Smooth muscle cell of the brain vasculature (primary cell): ENCODE results near the gene FAM163A.

ENCODE experiments used
- DNase-seq: peaks from one replicate; pipeline ENCODE4 v3.0.0-alpha.2; 2012; ENCODE audit warnings: low read depth, low spot score

The FAM163A gene

DNA sequence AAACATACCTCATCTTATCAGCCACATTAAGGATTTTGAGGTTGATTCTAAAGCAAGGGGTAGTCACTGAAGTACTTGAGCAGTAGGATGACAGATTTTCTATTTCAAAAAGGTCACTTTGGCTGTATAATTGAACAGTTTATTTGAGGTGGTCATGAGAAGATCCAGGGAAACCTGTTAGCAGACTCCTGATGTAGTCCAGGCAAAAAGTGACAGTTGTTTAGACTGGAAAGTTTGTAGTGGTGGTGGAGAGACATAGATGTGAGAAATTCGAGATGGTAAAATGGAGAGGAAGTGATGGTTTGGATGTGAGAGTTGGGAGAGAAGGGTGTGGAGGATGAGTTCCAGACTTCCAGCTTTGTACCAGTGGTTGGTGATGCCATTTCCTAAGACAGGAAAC is 7.5 kb downstream of the FAM163A start:
- no peak for DNase-seq

DNA sequence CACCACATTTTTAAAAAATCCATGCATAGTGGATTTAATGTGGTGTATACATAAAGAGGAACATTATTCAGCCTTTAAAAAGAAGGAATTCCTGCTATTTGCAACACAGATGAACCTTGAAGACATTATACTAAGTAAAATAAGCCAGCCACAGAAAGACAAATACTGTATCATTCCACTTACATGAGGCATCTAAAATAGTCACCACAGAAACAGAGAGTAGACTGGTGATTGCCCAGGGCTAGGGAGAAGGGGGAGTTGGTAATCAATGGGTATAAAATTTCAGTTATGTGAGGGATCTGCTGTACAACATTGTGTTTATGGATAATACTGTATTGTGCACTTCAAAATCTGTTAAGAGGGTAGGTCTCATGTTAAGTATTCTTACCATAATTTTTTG is 10.0 kb downstream of the FAM163A start:
- DNase-seq = no peak

DNA sequence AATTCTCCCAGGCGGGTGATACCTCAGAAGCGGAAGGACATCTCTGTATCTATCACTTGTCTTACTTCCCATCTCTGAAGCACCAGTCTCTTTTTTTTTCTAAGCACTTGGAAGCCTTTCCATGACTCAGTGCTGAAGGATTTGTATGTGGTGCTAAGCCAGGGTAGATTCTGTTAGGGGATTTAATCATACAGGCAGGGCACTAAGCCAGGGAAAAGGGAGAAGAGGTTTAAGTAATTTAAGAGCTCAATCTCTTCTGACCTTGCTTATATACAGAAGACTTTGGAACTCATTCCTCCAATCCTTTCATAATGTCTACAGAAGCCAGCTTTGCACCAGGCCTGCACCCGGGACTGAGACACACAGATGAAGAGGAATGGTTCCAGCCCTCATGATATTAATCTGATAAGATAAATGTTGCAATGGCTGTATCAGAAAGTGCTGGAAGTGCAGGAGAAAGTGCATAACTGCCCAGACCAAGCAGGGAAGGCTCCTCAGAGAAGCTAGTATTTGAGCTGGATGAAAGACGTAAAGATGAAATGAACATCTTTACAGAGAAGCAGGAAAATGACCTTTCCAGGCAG is 11.0 kb downstream of the FAM163A start:
- DNase-seq = no peak

DNA sequence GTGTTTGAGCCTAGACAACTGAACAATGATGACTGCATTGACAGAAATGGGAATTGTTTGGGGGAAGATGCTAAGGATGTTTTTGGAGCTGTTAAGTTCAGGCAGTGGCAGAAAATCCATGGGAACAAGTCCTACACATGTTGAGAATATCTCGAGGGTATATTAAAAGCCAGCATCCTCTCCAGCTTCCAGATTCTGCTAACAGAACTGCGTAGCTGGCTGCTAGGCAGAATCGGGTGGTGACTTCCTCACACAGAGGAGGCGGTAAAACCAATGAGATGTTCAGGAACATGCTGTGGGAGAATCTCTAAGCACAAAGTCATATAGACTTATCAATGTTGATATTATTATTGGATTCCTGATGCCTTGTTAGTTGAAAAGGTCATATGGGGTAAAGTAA is 14.8 kb downstream of the FAM163A start:
- DNase-seq = no peak

DNA sequence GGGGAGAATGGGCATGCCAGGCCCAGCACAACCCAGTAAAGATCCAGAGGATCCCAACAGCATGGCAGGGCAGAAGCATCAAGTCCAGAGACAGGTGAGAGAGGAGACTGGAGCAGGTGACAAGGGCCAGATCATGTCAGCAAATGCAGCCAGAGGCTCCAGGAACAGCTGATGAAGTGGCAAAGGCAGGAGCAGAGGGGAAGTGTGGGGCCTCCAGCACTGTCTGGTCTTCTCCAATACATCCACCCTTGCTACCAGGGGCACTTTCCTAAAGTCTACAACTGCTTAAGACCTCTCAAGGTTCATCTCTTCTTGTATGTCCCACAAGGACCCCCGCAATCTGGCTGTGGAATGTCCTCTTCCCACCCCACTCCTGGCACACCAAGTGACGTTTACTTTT is 17.4 kb downstream of the FAM163A start:
- DNase-seq = no peak

DNA sequence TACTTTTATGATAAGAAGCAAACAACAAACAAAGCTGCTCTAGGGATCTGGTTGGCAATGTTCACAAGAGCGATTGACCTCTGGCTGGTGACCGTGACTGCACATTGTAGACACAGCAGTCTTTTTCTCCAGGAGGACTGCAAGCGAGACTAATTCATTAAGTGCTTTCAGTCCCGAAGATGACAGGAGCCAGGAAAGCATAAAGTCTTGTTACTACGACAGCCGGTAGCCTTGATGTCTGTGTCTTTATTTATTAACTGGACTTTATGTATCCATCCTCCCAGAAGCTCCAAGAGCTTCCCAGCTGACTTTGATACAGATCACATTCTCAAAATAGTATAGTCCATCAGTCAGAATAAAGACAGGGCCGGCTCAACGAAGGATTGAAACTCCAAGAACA is 18.2 kb downstream of the FAM163A start:
- no peak for DNase-seq

DNA sequence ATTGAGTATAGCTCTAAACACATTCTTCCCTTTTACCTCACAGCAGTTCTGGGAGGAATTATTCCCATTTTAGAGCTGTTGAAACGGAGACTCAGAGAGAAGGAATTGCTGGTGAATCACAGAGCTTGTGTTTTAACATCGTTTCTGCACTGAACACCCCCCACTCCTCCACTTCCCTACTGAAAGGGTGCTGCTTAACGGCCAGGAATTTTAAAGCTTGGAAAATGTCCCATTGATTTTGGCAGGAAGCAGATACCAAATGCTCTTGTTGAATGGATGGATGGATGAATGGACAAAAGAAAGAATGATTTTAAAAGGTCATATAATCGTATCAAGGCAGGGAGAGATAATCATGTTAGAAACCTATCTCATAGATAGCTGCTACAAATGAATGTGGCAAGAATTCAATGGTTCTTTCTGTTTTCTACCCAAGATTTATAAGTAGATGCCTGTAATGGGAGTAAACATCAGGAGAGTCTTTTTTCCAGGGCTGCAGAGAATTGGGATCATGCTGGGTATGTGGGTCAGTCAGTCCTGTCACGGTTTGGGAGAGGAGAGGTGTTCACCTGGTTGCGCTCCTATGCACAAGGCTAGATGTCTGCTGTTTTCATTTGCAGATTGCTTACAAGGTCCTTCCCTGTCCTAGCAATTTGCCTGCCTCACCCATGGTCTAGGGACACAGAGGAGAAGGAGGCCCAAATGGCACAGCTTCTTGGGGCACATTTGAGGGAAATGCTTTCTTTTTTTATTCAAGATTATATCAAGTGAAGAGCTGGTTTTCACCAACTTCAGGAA is 19.0 kb downstream of the FAM163A start:
- DNase-seq = no peak

DNA sequence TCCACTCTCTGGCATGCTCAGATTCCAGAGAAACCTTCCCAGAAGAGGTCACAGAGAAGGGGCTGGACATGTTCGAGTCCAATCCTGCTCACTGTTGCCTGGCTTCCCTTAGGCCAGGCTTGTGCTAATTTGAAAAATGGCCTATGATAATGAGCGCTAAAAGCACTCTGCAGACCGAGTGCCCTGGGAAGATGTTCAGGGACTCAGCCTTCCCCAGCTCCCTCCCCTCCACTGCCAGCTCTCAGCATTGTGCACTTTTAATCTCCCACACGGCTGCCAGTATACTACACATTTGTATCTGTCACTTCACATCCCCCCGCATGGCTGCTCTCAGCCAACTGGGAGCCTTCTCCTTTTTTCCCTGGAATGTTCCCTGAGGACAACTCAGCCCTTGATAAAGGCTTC is 24.1 kb downstream of the FAM163A start:
- DNase-seq = no peak

DNA sequence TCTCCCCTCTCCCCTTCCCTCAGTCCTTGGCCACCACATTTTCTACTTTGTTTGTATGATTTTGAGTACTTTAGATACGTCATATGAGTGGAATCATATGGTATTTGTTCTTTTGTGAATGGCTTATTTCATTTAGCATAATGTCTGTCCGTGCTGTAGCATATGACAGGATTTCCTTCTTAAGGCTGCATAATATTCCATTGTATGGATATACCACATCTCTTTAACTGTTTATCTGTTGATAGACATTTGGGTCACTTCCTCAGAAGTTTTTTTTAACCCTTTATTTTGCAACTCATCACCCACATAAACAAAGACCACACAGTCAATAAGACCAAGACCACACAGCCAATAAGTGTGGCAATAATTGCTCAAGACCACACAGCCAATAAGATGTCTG is 24.9 kb downstream of the FAM163A start:
- DNase-seq = no peak

DNA sequence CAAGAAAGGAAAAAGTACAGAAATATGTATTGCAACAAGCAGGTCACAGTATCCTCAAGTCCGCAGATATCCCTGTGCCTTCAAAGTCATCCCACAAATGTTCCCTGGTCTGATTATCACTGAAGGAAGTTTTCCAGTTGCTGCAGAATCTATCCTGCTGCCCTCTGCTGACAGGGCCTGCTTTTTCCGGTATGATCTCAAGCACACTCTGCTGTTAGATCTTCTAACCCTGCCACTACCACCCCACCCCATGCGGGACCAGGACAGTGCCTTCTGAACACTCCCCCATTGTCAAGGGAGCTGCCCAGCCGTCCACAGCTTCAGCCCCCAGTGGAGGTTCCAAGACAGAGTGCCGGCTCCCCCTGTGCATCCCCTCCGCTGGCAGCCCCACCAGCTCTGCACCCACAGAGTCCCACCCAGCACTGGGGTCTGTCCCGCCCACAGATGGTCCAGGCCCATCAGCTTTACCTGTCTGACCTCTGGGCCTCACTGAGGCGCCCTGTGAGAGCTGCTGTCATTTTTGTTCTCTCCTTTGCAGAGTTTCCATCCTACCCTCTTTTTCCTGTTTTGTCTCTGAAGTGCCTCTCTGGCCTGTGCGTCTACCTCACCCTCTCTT is 27.9 kb downstream of the FAM163A start:
- DNase-seq = no peak

DNA sequence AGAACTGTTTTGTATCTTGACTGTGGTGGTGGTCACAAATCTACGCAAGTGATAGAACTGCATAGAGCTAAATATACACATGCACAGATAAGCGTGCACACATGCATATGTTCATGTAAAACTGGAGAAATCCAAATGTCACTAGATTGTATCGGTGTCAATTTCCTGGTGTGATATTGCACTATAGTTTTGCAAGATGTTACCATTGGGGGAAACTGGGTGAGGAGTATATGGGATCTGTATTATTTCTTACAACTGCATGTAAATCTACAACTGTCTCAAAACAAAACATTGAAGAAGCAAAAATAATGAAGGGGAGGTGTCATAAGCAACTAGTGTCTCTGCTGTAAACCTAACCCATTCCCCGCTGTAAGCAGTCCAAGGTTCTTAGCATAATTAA is 30.2 kb downstream of the FAM163A start:
- no peak for DNase-seq

DNA sequence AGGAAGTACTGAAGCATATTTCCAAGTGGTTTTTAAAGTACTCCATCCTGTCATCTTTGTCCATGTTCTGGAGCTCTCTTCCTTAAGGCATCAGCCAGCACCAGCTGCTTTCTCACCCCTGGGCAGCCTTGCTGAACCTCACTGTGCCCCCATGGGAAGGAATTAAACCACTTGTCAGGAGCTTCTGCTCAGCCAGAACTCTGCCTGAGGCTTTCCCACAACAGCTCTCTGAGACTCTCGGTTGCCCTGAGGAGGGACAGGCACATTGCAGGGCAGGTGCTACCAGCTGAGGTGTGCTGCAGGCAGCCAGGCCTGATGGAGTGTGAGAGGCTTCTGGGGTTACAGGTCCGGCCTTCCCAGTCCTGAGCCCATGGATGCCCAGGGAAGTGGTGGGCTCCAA is 30.9 kb downstream of the FAM163A start:
- no peak for DNase-seq

DNA sequence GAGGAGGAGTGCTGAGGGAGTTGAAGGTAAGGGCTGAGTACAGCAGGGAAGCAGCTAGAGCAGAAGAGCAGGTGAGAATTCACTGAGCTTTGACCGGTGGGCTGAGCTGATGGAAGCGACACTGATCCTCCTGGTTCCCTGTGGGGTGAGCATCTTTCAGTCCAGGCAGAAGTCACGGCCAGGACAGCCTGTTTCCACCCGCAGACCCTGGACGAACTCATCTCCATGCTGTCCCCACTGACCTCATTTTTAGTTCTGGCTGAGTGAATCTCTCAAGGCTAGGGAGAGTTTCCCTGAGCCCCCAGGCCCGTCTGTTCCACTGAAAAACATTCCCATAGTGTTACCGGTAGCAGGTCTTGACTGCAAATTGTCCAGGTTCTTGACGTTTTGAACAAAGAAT is 31.5 kb downstream of the FAM163A start:
- DNase-seq = no peak

DNA sequence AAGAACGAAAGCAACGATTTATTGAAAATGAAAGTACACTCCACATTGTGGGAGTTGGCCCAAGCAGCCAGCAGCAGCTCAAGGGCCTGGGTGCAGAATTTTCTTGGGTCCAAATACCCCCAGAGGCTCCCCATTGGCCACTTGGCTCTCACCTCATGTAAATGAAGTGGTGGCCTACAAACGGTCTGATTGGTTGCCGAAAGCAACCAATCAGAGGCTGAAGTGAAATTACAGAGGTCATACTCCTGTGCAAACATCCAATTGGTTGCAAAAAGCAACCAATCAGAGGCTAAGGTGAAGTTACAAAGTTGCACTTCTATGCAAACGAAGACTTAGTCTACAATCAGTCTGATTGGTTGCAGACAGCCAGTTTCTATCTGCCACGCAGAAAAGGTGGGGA is 31.9 kb downstream of the FAM163A start:
- DNase-seq = no peak

DNA sequence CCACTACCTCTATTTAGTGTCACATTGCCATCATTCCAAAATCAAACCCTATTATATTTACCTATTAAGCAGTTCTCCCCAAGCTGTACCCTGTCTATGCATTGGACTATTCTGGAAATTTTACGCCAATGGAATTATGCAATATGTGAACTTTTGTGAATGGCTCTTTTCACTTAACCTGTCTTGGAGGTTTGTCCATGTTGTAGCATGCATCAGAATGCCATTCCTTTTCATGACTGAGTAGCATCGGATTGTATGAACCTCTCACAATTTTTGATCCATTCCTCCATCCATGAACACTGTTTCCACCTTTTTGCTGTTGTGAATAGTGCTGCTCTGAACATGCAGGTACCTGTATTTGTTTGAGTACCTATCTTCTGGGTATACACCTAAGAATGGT is 33.7 kb downstream of the FAM163A start:
- no peak for DNase-seq

DNA sequence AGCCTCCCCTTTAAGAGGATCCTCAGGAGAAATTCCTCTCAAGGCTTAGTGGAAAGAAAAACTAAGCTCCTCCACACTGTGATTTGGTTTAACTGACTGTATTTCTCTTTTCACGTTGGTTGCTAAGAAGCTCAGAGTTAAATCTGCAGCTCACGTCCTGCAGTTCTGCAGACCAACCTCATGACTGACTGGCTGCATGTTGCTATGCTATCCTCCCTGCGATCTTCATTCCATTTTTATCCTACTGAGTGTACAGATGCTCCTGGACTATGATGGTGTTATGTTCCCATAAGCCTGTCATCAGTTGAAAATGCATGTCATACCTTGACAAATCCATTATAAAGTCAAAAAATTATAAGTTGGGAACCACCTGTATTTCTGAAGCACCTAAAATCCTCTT is 34.6 kb downstream of the FAM163A start:
- no peak for DNase-seq

DNA sequence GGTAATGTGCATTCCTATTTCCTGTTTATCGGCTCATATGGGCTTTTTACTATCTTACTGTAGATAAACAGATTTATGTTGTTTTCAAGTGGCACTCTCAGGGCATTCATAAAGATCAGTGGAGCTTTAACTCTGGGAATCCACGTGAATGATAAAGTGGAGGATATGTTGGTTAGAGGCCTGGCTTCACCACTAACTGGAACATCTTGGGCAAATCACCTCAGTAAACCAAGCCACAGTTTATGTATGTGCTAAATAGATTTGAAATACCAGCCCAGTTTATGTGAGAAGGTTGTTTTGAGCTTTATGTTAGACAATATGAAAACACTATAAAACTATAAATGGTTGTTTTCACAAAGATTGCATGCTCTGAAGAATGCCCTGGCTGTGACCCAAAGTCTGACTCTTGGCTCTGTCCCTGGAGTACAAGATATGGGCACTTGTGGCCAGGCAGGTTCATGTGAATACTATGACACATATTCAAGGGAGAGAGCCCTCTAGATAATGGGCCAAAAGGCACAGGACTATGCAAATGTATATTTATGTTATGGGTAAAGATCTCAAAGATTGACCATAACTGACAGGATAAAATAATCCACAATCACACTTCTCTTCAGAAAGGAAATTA is 36.7 kb downstream of the FAM163A start:
- DNase-seq = no peak

DNA sequence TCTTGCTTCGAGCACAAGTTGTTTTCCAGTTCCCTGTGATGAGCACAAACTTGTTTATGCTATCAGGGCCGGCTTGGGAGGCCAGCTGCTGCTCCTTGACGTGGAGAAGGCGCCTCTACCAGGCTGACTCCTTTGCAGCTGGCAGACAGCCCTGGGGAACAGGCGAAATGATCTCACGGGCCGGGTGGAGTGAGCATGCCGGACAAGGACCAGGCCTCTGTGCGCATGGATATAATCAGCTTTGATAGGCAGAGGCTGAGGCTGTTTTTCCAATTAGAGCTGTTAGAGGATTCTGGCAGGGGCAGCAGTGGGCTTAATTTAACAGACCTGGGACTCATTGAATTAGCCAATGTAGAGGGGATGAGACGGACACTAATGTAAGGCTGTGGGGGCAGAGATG is 38.9 kb downstream of the FAM163A start:
- no peak for DNase-seq

DNA sequence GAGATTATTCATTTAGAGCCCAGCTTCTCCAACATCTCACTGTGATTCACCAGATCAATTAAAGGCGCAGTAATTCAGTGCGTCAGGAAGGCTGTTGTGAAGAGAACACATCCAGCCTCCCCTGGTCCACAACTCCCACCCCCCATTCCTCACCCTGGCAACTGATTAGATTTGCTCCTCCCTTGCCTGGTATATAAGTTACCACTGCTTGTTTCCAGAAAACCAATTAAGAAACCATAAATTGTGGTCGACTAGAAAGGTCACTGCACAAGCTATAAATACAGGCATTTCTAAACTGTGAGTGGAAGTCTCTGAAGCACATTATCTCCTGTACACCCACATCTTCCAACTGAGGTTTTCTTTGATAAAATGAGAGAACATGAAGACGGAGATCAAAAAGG is 41.9 kb downstream of the FAM163A start:
- DNase-seq = no peak

DNA sequence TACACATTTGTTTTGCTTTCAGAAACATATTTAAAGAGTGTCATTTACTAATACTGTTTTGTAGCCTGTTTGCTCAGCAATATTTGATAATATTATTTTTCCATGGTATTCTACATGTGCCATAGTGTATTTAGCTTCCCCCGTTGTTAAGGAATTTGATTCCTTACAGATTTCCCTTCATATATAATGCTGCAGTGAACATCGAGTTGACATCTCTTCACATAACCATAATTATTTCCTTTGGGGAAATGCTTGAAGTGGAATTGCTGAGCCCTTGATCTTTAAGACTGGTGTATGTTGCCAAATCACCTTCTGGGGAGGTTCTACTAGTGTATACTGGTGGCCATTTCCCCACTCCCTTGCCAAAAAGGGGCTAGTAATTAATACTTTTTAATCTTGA is 42.6 kb downstream of the FAM163A start:
- DNase-seq = no peak

DNA sequence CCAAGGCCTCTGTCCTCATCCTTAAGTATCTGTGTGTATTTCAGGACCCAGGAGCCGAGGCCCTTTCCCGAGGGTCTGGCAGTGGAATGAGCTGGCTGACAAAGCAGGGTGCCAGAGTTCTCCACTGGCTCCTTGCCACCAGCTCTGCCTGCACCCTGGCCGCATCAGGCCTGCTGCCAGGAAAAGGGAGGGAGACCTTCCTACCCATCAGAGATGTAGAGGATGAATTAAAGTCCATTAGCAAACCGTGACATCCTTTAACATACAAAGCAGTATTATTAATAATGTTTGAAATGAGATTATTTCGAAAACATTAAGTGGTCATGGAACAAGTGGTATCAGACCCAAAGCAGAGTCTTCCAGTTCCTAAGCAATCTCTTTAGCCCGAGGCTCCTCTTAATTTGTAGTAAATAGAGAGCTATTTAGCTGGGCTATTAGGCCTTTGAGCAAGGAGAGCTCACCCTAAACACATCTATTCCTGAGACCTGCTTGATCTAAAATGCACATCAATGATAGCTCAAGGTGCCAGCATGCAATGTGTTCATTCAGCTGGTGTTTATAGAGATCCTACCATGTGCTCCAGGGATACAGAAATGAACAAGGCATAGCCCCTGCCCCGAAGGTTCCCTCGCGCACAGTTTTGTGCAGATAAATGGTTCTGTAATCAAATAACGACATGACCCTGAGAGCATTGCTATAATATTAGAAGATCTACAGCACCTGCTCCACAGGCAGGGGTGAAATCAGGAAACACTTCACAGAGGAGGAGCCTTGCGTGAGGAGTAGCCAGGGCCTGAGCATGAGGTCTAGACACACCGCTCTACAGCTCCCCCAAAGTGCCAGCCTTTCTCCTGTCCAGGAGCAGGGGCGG is 44.0 kb downstream of the FAM163A start:
- no peak for DNase-seq

DNA sequence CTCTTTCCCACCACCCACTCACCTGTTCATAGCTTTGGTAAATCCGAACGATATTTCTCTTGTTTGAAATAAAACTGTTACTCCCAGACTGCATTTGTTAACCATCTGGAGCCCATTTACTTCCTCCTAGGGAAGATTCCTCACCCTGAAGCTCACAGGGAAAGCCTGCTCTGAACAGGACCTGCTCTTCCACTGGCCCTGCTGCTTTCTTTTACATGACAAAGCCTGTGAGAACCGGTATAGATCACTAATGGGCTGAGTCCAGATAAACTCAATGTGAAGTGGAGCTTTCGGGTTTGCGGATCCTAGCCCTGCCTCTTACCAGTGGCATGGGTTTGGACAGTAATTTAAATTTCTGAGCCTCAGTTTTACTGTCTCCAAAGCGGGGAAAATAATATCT is 45.2 kb downstream of the FAM163A start:
- no peak for DNase-seq
